GM12878 (cell line): ENCODE measurements around the gene EPB41. TPM values are rescaled to one million over a fixed set of nuclear protein-coding genes. Genes with fewer than 3 reads are reported as not detected.
A peak's percentile ranks its signal among the peaks of the same experiment; 100 is the strongest.

Source experiments
- CHD1 ChIP-seq: IDR thresholded peaks from 2 replicates; pipeline ENCODE4 v1.6.1; 2012; ENCODE audit warnings: low read depth, low read length, improper control_type of control experiment
- CREB1 ChIP-seq: IDR thresholded peaks from 2 replicates; pipeline ENCODE4 v1.6.1; 2012; ENCODE audit warnings: low read depth, mild to moderate bottlenecking, inconsistent platforms
- GABPA ChIP-seq: IDR thresholded peaks from 2 replicates; pipeline ENCODE4 v1.6.1; 2014; ENCODE audit warnings: antibody characterized with exemption, low read depth, mild to moderate bottlenecking, inconsistent platforms
- IKZF2 ChIP-seq, 2 experiments: fragments of 450-650 bp; IDR thresholded peaks; 2 replicates each; pipeline ENCODE4 v1.6.1; 2017; ENCODE audit warnings: mild to moderate bottlenecking in 2 of 2, moderate library complexity in 2 of 2
- KLF5 ChIP-seq: fragments of 450-650 bp; IDR thresholded peaks from 2 replicates; pipeline ENCODE4 v1.6.1; 2014; ENCODE audit warnings: mild to moderate bottlenecking; ENCODE audit not compliant: partially characterized antibody
- MEF2B ChIP-seq: fragments of 450-650 bp; IDR thresholded peaks from 2 replicates; pipeline ENCODE4 v1.6.1; 2018; ENCODE audit warnings: mild to moderate bottlenecking, moderate library complexity; ENCODE audit not compliant: partially characterized antibody, poor library complexity, severe bottlenecking
- MXI1 ChIP-seq: fragments of 150-350 bp; IDR thresholded peaks from 2 replicates; pipeline ENCODE4 v1.6.1; 2011; ENCODE audit warnings: low read depth, mild to moderate bottlenecking, inconsistent platforms, low read length, improper control_type of control experiment
- NFXL1 ChIP-seq: fragments of 450-650 bp; IDR thresholded peaks from 2 replicates; pipeline ENCODE4 v1.6.1; 2017; ENCODE audit warnings: antibody characterized with exemption, mild to moderate bottlenecking, borderline replicate concordance
- NFYA ChIP-seq: IDR thresholded peaks from 2 replicates; pipeline ENCODE4 v1.6.1; 2011; ENCODE audit warnings: low read depth, mild to moderate bottlenecking, low read length, improper control_type of control experiment, borderline replicate concordance
- NRF1 ChIP-seq: conservative IDR thresholded peaks from 2 replicates; pipeline ENCODE4 v1.6.1; 2011; ENCODE audit warnings: mild to moderate bottlenecking, low read depth, low read length, improper control_type of control experiment
- PBX3 ChIP-seq: IDR thresholded peaks from 2 replicates; pipeline ENCODE4 v1.6.1; 2011; ENCODE audit warnings: mild to moderate bottlenecking, low read depth, low read length, moderate library complexity; ENCODE audit not compliant: insufficient replicate concordance
- PML ChIP-seq: IDR thresholded peaks from 2 replicates; pipeline ENCODE4 v1.6.1; 2012; ENCODE audit warnings: low read length, inconsistent platforms
- RCOR1 ChIP-seq: conservative IDR thresholded peaks from 2 replicates; pipeline ENCODE4 v1.6.1; 2012; ENCODE audit warnings: low read depth, low read length, improper control_type of control experiment
- SIN3A ChIP-seq: IDR thresholded peaks from 2 replicates; pipeline ENCODE4 v1.6.1; 2012; ENCODE audit warnings: low read depth, low read length, improper control_type of control experiment
- SMARCA5 ChIP-seq: fragments of 450-650 bp; IDR thresholded peaks from 2 replicates; pipeline ENCODE4 v1.6.1; 2017; ENCODE audit warnings: mild to moderate bottlenecking
- YBX1 ChIP-seq: fragments of 450-650 bp; IDR thresholded peaks from 2 replicates; pipeline ENCODE4 v1.6.1; 2016; ENCODE audit warnings: antibody characterized with exemption
- ZSCAN29 ChIP-seq: fragments of 450-650 bp; IDR thresholded peaks from 2 replicates; pipeline ENCODE4 v1.6.1; 2017; ENCODE audit warnings: mild to moderate bottlenecking, moderate library complexity
- ZZZ3 ChIP-seq: IDR thresholded peaks from 2 replicates; pipeline ENCODE4 v1.6.1; 2011; ENCODE audit warnings: low read depth; ENCODE audit not compliant: control insufficient read depth, insufficient read length
- polyA plus RNA-seq, 11 experiments: library from polyadenylated mRNA; depleted of rRNA in 4 of 11; unstranded in 6 of 11; stranded (reverse) in 5 of 11; fragments of >200 nt; fragmentation: Nextera tagmentation in 4 of 11; fragmentation: Illumina TruSeq in 1 of 11; extraction: Ambion mirVana in 4 of 11; extraction: Trizol in 1 of 11; gene quantifications; 1 replicate in 1 of 11; 2 replicates in 10 of 11; pipeline versions ENCODE4 v1.2.1 to v1.2.3, GENCODE V29; 2011 to 2016; ENCODE audit warnings: inconsistent platforms in 2 of 11, missing spikeins in 2 of 11, low read depth in 1 of 11
- total RNA-seq, 4 experiments: library from RNA; depleted of rRNA in 3 of 4; stranded (reverse); fragments of >200 nt in 3 of 4; fragmentation: Illumina TruSeq in 1 of 4; extraction: Trizol in 1 of 4; gene quantifications; 2 replicates each; pipeline versions ENCODE4 v1.2.1 to v1.2.3, GENCODE V29; 2013 to 2021
- TF ChIP-seq, protein P1 (sequence below), 3 experiments: IDR thresholded peaks in 2 of 3; conservative IDR thresholded peaks in 1 of 3; 2 replicates each; pipeline ENCODE4 v1.5.1; 2011; ENCODE audit warnings: low read depth in 3 of 3, low read length in 3 of 3, mild to moderate bottlenecking in 3 of 3, control low read depth in 2 of 3, moderate library complexity in 2 of 3, inconsistent platforms in 1 of 3, mixed read lengths in 1 of 3; ENCODE audit not compliant: control insufficient read depth in 2 of 3, insufficient read depth in 1 of 3; ENCODE audit errors: extremely low read depth in 1 of 3
- TF ChIP-seq, protein P2 (sequence below): fragments of 450-650 bp; IDR thresholded peaks from 2 replicates; pipeline ENCODE4 v1.6.1; 2016; ENCODE audit warnings: mild to moderate bottlenecking
- TF ChIP-seq, protein P3 (sequence below): IDR thresholded peaks from 2 replicates; pipeline ENCODE4 v1.6.1; 2011; ENCODE audit warnings: borderline replicate concordance, low read depth, mild to moderate bottlenecking, moderate library complexity, low read length; ENCODE audit not compliant: insufficient read depth, poor library complexity, severe bottlenecking
- TF ChIP-seq, protein P4 (sequence below): fragments of 150-350 bp; IDR thresholded peaks from 2 replicates; pipeline ENCODE4 v1.6.1; 2016; ENCODE audit warnings: low read depth, low read length

The EPB41 gene
- total and polyA plus RNA-seq, 10 of the 15 experiments (the other 5 are each of a cell fraction or from before 2014, with no cell fraction given), result 1.1 to 77.6 (median 58.8) TPM

DNA sequence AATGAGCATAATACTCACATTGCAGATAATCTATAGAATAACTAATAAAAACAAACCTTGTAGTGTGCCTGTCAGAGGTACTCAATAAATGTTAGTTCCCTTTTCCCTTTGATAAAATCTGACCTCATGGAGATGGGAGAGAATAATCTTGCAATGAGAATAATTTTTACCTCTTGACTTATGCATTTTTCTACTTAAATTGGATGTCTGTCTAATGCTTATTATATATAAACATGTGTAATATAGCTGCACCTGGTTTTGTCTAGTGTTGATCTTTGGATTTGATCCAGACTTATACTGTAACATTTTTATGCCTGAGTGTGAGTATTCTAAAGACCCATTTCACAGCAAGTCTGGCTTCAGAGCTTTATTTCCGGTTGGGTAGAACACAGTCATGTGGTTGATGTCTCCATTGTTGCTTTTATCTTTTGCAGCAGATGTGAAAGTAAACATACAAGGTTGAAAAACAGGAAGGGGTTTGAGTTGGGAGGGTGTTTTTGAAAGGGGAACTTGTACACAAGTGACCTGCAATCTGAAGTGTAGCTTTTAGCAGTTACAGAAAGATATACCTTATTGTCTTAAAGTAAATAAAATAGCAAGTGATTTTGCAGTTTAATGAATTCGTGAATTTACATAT, 12.4 kb downstream of the EPB41 start (continued):
- TF ChIP-seq PML (peak; percentile 58; the same call in 1 of the 2 replicates), YBX1 (no peak), MEF2B (no peak), NRF1 (no peak), IKZF2 (IDR thresholded peaks at IDR 0.05) (no peak; a peak in 1 of 4 replicates), PBX3 (no peak), CHD1 (no peak), GABPA (peak; percentile 55; the same call in 1 of the 2 replicates), NFXL1 (no peak), ZSCAN29 (no peak), ZZZ3 (no peak), MXI1 (peak; percentile 57; the same call in 1 of the 2 replicates), SMARCA5 (peak; percentile 61), NFYA (no peak), CREB1 (no peak), RCOR1 (0 out of 2 replicates have a peak, but pooled peaks have one; percentile 6), SIN3A (0 out of 2 replicates have a peak, but pooled peaks have one; percentile 61), KLF5 (peak; percentile 81)
- TF ChIP-seq, protein P1, sequence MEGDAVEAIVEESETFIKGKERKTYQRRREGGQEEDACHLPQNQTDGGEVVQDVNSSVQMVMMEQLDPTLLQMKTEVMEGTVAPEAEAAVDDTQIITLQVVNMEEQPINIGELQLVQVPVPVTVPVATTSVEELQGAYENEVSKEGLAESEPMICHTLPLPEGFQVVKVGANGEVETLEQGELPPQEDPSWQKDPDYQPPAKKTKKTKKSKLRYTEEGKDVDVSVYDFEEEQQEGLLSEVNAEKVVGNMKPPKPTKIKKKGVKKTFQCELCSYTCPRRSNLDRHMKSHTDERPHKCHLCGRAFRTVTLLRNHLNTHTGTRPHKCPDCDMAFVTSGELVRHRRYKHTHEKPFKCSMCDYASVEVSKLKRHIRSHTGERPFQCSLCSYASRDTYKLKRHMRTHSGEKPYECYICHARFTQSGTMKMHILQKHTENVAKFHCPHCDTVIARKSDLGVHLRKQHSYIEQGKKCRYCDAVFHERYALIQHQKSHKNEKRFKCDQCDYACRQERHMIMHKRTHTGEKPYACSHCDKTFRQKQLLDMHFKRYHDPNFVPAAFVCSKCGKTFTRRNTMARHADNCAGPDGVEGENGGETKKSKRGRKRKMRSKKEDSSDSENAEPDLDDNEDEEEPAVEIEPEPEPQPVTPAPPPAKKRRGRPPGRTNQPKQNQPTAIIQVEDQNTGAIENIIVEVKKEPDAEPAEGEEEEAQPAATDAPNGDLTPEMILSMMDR (IDR thresholded peaks at IDR 0.05 in 2 of 3, conservative IDR thresholded peaks at IDR 0.05 in 1 of 3; ENCODE audit: control insufficient read depth in 2 of 3, extremely low read depth in 1 of 3, insufficient read depth in 1 of 3, low read depth in 3 of 3, low read length in 3 of 3), result no peak
- TF ChIP-seq, protein P2, sequence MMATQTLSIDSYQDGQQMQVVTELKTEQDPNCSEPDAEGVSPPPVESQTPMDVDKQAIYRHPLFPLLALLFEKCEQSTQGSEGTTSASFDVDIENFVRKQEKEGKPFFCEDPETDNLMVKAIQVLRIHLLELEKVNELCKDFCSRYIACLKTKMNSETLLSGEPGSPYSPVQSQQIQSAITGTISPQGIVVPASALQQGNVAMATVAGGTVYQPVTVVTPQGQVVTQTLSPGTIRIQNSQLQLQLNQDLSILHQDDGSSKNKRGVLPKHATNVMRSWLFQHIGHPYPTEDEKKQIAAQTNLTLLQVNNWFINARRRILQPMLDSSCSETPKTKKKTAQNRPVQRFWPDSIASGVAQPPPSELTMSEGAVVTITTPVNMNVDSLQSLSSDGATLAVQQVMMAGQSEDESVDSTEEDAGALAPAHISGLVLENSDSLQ, result no peak
- TF ChIP-seq, protein P3, sequence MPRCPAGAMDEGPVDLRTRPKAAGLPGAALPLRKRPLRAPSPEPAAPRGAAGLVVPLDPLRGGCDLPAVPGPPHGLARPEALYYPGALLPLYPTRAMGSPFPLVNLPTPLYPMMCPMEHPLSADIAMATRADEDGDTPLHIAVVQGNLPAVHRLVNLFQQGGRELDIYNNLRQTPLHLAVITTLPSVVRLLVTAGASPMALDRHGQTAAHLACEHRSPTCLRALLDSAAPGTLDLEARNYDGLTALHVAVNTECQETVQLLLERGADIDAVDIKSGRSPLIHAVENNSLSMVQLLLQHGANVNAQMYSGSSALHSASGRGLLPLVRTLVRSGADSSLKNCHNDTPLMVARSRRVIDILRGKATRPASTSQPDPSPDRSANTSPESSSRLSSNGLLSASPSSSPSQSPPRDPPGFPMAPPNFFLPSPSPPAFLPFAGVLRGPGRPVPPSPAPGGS, result no peak
- TF ChIP-seq, protein P4, sequence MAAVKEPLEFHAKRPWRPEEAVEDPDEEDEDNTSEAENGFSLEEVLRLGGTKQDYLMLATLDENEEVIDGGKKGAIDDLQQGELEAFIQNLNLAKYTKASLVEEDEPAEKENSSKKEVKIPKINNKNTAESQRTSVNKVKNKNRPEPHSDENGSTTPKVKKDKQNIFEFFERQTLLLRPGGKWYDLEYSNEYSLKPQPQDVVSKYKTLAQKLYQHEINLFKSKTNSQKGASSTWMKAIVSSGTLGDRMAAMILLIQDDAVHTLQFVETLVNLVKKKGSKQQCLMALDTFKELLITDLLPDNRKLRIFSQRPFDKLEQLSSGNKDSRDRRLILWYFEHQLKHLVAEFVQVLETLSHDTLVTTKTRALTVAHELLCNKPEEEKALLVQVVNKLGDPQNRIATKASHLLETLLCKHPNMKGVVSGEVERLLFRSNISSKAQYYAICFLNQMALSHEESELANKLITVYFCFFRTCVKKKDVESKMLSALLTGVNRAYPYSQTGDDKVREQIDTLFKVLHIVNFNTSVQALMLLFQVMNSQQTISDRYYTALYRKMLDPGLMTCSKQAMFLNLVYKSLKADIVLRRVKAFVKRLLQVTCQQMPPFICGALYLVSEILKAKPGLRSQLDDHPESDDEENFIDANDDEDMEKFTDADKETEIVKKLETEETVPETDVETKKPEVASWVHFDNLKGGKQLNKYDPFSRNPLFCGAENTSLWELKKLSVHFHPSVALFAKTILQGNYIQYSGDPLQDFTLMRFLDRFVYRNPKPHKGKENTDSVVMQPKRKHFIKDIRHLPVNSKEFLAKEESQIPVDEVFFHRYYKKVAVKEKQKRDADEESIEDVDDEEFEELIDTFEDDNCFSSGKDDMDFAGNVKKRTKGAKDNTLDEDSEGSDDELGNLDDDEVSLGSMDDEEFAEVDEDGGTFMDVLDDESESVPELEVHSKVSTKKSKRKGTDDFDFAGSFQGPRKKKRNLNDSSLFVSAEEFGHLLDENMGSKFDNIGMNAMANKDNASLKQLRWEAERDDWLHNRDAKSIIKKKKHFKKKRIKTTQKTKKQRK, result no peak
